ENCODE results near the gene RASGRF1. TPM values are rescaled to one million over a fixed set of nuclear protein-coding genes. Genes with fewer than 3 reads are reported as not detected.

RASGRF1 gene
- total and polyA plus RNA-seq, 7 donors = 0.03 to 0.05 TPM; not detected in 5

DNA sequence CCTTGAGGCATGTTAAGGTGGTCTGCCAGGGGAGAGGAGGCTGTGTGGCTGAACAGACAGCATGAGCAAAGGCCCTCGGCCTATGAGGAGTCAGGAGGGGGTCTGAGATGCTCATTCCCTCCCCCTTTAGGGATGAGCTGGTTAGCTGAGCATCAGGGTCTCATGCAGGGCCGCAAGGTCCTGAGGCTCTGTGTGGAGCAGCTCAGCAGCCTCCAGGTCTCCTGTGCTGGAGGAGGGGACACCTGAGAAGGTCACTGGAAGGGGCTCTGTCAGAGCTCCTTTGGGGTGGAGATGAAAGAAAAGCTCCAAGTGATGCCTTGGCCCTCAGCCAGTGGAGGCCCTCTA is 67.1 kb downstream of the RASGRF1 start:
- H3K4me3 ChIP-seq = no peak overlapping the region
- no peak for ATAC-seq
- 48 to 86% (median 72%) methylated on average over 1 to 2 of the region's 2 CpGs for WGBS, 3 donors
- TF ChIP-seq, protein P1, sequence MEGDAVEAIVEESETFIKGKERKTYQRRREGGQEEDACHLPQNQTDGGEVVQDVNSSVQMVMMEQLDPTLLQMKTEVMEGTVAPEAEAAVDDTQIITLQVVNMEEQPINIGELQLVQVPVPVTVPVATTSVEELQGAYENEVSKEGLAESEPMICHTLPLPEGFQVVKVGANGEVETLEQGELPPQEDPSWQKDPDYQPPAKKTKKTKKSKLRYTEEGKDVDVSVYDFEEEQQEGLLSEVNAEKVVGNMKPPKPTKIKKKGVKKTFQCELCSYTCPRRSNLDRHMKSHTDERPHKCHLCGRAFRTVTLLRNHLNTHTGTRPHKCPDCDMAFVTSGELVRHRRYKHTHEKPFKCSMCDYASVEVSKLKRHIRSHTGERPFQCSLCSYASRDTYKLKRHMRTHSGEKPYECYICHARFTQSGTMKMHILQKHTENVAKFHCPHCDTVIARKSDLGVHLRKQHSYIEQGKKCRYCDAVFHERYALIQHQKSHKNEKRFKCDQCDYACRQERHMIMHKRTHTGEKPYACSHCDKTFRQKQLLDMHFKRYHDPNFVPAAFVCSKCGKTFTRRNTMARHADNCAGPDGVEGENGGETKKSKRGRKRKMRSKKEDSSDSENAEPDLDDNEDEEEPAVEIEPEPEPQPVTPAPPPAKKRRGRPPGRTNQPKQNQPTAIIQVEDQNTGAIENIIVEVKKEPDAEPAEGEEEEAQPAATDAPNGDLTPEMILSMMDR (IDR thresholded peaks at IDR 0.05) = no peak
- intact Hi-C loops (cut with DNase I) = no loop called here
- DNase-seq = no peak
- no peak overlapping the region for H3K27ac ChIP-seq
- no peaks in the 10 kb centered on the region for H3K9me3 ChIP-seq
- H3K27me3 ChIP-seq (ENCODE audit: insufficient read depth in 3 of 3, low read length in 2 of 3) = peaks cover 0 to 4% (median 0%) of the 10 kb centered on the region in 3 donors
- no peaks in the 10 kb centered on the region for H3K4me1 ChIP-seq
- no peaks in the 10 kb centered on the region for H3K36me3 ChIP-seq (ENCODE audit: insufficient read depth in 1 of 2, low read depth in 1 of 2)

DNA sequence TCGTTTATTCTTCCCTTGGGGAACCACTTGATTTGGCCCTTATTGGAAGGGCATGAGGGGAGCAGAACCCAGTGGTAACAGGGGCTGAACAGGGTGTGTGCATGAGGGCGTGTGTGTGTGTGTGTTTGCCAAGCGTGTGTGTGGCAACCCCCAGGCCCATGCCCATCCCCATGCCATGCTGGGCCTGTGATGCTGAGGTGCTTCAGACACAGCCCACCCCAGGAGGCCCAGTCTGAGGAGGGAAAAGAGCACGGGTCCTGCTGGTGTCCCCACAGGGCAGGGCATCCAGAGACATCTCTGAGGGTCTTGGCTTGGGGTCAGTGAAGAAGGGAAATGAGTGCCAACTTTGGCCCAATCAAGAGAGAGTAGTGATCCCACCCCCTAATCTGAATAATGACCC is 71.6 kb downstream of the RASGRF1 start:
- H3K27me3 ChIP-seq (ENCODE audit: insufficient read depth in 3 of 3, low read length in 2 of 3) = no peaks in the 10 kb centered on the region
- H3K4me3 ChIP-seq = no peak overlapping the region
- no peak overlapping the region for H3K27ac ChIP-seq
- TF ChIP-seq, protein P1 (IDR thresholded peaks at IDR 0.05) = no peak
- ATAC-seq (no peak), DNase-seq (no peak)
- H3K36me3 ChIP-seq (ENCODE audit: insufficient read depth in 1 of 2, low read depth in 1 of 2) = no peaks in the 10 kb centered on the region
- 53 to 72% (median 65%) methylated on average over 4 of the region's 4 CpGs for WGBS, 3 donors
- H3K9me3 ChIP-seq = no peaks in the 10 kb centered on the region
- no peaks in the 10 kb centered on the region for H3K4me1 ChIP-seq
- intact Hi-C loops (cut with DNase I) = no loop called here

DNA sequence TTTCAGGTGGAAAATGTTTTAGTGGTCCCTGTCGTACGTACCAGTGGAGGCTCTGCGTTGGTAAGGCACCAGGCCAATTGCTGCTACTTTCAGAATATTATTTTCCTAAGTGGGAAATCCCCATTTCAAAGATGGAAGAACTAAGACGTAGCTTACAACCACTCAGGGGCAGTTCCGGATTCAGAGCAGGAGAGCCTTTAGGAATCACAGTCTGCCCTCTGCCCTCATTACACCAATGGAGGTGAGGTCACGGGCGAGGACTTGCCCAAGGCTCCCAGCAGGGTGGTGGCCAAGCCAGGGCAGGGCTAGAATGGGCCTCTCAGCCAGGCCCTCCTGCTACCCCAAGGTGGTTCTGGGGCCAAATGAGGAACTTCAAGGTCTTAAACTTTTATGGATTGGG is 72.6 kb downstream of the RASGRF1 start:
- WGBS, 3 donors = 82 to 90% (median 86%) methylated on average over 7 of the region's 7 CpGs
- ATAC-seq (no peak), DNase-seq (no peak)

DNA sequence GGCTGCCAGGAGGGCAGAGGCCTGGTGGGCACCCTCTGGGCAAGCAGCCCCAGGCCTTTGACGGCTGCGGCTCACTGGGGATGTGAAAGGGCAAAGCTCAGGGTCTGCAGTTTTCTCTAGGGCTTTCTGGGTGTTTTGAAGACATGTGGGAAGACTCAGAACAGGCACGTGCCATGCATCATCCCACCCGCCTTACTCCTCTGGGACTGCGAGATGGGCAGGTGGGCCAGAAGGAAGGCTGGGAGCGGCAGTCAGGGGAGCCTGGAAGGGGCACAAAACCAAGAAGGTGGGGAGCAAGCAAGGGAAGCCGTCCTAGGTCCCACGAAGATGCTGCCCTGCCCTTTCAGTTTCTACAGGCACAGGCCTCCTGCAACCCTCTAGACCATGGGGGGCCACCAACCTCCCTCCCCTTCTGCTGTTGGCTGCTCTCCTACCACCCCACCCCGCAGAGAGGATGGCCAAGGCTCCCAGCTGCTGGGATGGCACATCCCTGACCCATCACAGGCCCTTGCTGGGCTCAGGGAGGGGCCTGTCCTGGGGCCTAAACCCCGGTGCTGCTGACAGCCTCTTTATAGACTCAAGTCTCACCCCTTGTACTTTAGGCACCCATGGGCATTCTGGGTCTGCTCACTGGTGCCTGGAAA is 73.9 kb downstream of the RASGRF1 start:
- DNase-seq (no peak), ATAC-seq (no peak)
- Histone ChIP-seq H3K27ac (no peak overlapping the region), H3K27me3 (ENCODE audit: insufficient read depth in 3 of 3, low read length in 2 of 3) (no peaks in the 10 kb centered on the region), H3K9me3 (no peaks in the 10 kb centered on the region), H3K4me3 (no peak overlapping the region), H3K4me1 (no peaks in the 10 kb centered on the region), H3K36me3 (ENCODE audit: insufficient read depth in 1 of 2, low read depth in 1 of 2) (no peaks in the 10 kb centered on the region)
- intact Hi-C loops (cut with DNase I) = no loop called here
- TF ChIP-seq, protein P1 (IDR thresholded peaks at IDR 0.05) = no peak
- WGBS, 3 donors = 76 to 83% (median 77%) methylated on average over 10 of the region's 10 CpGs

More for the DNA sequence above, 72.6 kb downstream of the RASGRF1 start:
- TF ChIP-seq, protein P1 (IDR thresholded peaks at IDR 0.05) = no peak
- no peaks in the 10 kb centered on the region for H3K36me3 ChIP-seq (ENCODE audit: insufficient read depth in 1 of 2, low read depth in 1 of 2)
- no peak overlapping the region for H3K4me3 ChIP-seq
- H3K4me1 ChIP-seq = no peaks in the 10 kb centered on the region
- no peak overlapping the region for H3K27ac ChIP-seq
- intact Hi-C loops (cut with DNase I) = no loop called here
- no peaks in the 10 kb centered on the region for H3K9me3 ChIP-seq
- H3K27me3 ChIP-seq (ENCODE audit: insufficient read depth in 3 of 3, low read length in 2 of 3) = no peaks in the 10 kb centered on the region

DNA sequence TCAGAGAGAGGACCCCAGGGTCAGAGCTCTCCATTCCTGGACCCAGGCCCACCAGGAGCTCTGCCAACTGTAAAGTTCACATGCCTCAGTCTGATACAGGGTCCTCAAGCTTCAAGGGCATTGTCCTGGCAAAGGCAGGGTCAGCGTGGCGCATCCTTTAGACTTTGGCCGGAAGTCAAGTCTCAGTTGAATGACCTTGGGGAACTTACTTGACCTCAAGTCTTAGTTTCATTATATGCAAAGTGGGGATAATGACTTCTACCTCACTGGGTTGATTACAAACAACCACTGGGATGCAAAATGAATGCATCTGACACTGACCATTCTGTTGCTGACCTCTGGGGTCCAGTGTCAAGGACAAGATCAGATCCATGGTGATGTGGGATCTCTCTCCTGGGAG is 75.2 kb downstream of the RASGRF1 start:
- intact Hi-C loops (cut with DNase I) = no loop called here
- 58 to 74% (median 70%) methylated on average over 3 of the region's 3 CpGs for WGBS, 3 donors
- TF ChIP-seq, protein P1 (IDR thresholded peaks at IDR 0.05) = no peak
- Histone ChIP-seq H3K36me3 (ENCODE audit: insufficient read depth in 1 of 2, low read depth in 1 of 2) (no peaks in the 10 kb centered on the region), H3K27ac (no peak overlapping the region), H3K4me1 (no peaks in the 10 kb centered on the region), H3K27me3 (ENCODE audit: insufficient read depth in 3 of 3, low read length in 2 of 3) (no peaks in the 10 kb centered on the region), H3K4me3 (no peak overlapping the region), H3K9me3 (no peaks in the 10 kb centered on the region)
- ATAC-seq = no peak
- no peak for DNase-seq
